Skin epidermis (tissue), 12 donors: ENCODE data around the gene TUBB3.
"Not testable (repeated sequence)": the region's sequence is repeated elsewhere in the genome, so short reads cannot be mapped to it uniquely, and the experiment has no call there.

Source experiments
- H3K27ac ChIP-seq, 21 experiments: fragments of 200-600 bp; sonication (generic) in 11 of 21; one replicate each; pipeline ENCODE4 v1.5.0; 2020; ENCODE audit warnings: mild to moderate bottlenecking in 3 of 21, inconsistent platforms in 2 of 21, moderate library complexity in 2 of 21
- H3K4me3 ChIP-seq, 7 experiments: fragments of 200-600 bp; sonication (generic) in 2 of 7; one replicate each; pipeline ENCODE4 v1.5.0; 2020; ENCODE audit warnings: inconsistent platforms in 2 of 7, mild to moderate bottlenecking in 2 of 7, moderate library complexity in 1 of 7

The TUBB3 gene

GRCh38 chr16:89934019-89934418 lies 10.9 kb downstream of the TUBB3 start:
- not testable (repeated sequence) for H3K27ac ChIP-seq

GRCh38 chr16:89934611-89935553 lies 11.7 kb downstream of the TUBB3 start:
- H3K4me3 ChIP-seq = no peak overlapping the region

More at GRCh38 chr16:89934019-89934418, 10.9 kb downstream of the TUBB3 start:
- H3K4me3 ChIP-seq = not testable (repeated sequence)

GRCh38 chr16:89935620-89936019 lies 12.5 kb downstream of the TUBB3 start:
- H3K4me3 ChIP-seq, H3K27ac ChIP-seq: not testable (repeated sequence)

More at GRCh38 chr16:89934611-89935553, 11.7 kb downstream of the TUBB3 start:
- no peak overlapping the region for H3K27ac ChIP-seq

GRCh38 chr16:89936034-89936433 lies 12.9 kb downstream of the TUBB3 start:
- no peak overlapping the region for H3K4me3 ChIP-seq
- no peak overlapping the region for H3K27ac ChIP-seq

GRCh38 chr16:89936508-89936907 lies 13.4 kb downstream of the TUBB3 start:
- no peak overlapping the region for H3K4me3 ChIP-seq
- H3K27ac ChIP-seq = no peak overlapping the region

GRCh38 chr16:89936981-89937380 lies 13.8 kb downstream of the TUBB3 start:
- Histone ChIP-seq H3K4me3 (no peak overlapping the region), H3K27ac (no peak overlapping the region)

- H3K4me3 ChIP-seq = no peak overlapping the region
- no peak overlapping the region for H3K27ac ChIP-seq
Measured at GRCh38 chr16:89938175-89938885, 15.2 kb downstream of the TUBB3 start.

- no peak overlapping the region for H3K4me3 ChIP-seq
- H3K27ac ChIP-seq = no peak overlapping the region
Measured at GRCh38 chr16:89944773-89945172, 21.6 kb downstream of the TUBB3 start.

- H3K4me3 ChIP-seq = no peak overlapping the region
- H3K27ac ChIP-seq = no peak overlapping the region
Measured at GRCh38 chr16:89945654-89946053, 22.5 kb downstream of the TUBB3 start.

- H3K4me3 ChIP-seq = no peak overlapping the region
Measured at GRCh38 chr16:89946515-89946914, 23.4 kb downstream of the TUBB3 start.

GRCh38 chr16:89949121-89949742 lies 26.1 kb downstream of the TUBB3 start:
- peak overlapping the region; percentile 36 to 64 (median 50) for H3K4me3 ChIP-seq
- H3K27ac ChIP-seq = peak overlapping the region in 10 of 21 experiments; percentile 3 to 81 (median 71)

More at GRCh38 chr16:89946515-89946914, 23.4 kb downstream of the TUBB3 start:
- no peak overlapping the region for H3K27ac ChIP-seq

GRCh38 chr16:89949756-89950155 lies 26.6 kb downstream of the TUBB3 start:
- Histone ChIP-seq H3K27ac (peak overlapping the region in 5 of 21 experiments; percentile 0 to 81 (median 78)), H3K4me3 (peak overlapping the region in 3 of 7 experiments; percentile 36 to 64 (median 50))

GRCh38 chr16:89951509-89951908 lies 28.4 kb downstream of the TUBB3 start:
- Histone ChIP-seq H3K27ac (no peak overlapping the region), H3K4me3 (no peak overlapping the region)

- Histone ChIP-seq H3K27ac (no peak overlapping the region), H3K4me3 (no peak overlapping the region)
Measured at GRCh38 chr16:89952049-89952448, 28.9 kb downstream of the TUBB3 start.

GRCh38 chr16:89952551-89952950 lies 29.4 kb downstream of the TUBB3 start:
- Histone ChIP-seq H3K27ac (no peak overlapping the region), H3K4me3 (no peak overlapping the region)

GRCh38 chr16:89953671-89954406 lies 30.7 kb downstream of the TUBB3 start:
- H3K4me3 ChIP-seq = no peak overlapping the region
- peak overlapping the region in 1 of 21 experiments; percentile 36 for H3K27ac ChIP-seq

- no peak overlapping the region for H3K27ac ChIP-seq
- H3K4me3 ChIP-seq = no peak overlapping the region
Measured at GRCh38 chr16:89954462-89954861, 31.3 kb downstream of the TUBB3 start.

GRCh38 chr16:89955001-89955685 lies 32.0 kb downstream of the TUBB3 start:
- peak overlapping the region in 1 of 21 experiments; percentile 23 for H3K27ac ChIP-seq
- H3K4me3 ChIP-seq = no peak overlapping the region
